HCT116 (cell line): ENCODE data around the gene CYP4F12.

Experiments
- CBX3 ChIP-seq: IDR thresholded peaks from 2 replicates; pipeline ENCODE4 v1.6.1; 2012; ENCODE audit warnings: low read depth
- CTCF ChIP-seq, 3 experiments: fragments of 200-600 bp in 1 of 3; sonication (generic) in 1 of 3; IDR thresholded peaks in 2 of 3; conservative IDR thresholded peaks in 1 of 3; 2 replicates each; pipeline ENCODE4 v1.5.1; 2012 to 2017; ENCODE audit warnings: low read depth in 2 of 3, low read length in 2 of 3, antibody characterized with exemption in 1 of 3, borderline replicate concordance in 1 of 3, control low read depth in 1 of 3, mild to moderate bottlenecking in 1 of 3, mixed read lengths in 1 of 3, mixed run types in 1 of 3, moderate library complexity in 1 of 3; ENCODE audit not compliant: insufficient read depth in 1 of 3
- EGR1 ChIP-seq: IDR thresholded peaks from 2 replicates; pipeline ENCODE4 v1.6.1; 2012; ENCODE audit warnings: low read depth
- EZH2 ChIP-seq: fragments of 200-600 bp; sonication (generic); IDR thresholded peaks from 2 replicates; pipeline ENCODE4 v1.6.1; 2017; ENCODE audit warnings: antibody characterized with exemption, mixed run types
- JUND ChIP-seq: IDR thresholded peaks from 2 replicates; pipeline ENCODE4 v1.6.1; 2012
- MAX ChIP-seq: IDR thresholded peaks from 2 replicates; pipeline ENCODE4 v1.6.1; 2012
- POLR2A ChIP-seq: IDR thresholded peaks from 2 replicates; pipeline ENCODE4 v1.7.0; 2011; ENCODE audit warnings: borderline replicate concordance; ENCODE audit not compliant: insufficient read depth, insufficient read length; ENCODE audit errors: extremely low read depth
- POLR2AphosphoS5 ChIP-seq: IDR thresholded peaks from 2 replicates; pipeline ENCODE4 v1.6.1; 2011; ENCODE audit warnings: mild to moderate bottlenecking, low read depth, low read length, moderate library complexity
- RAD21 ChIP-seq: IDR thresholded peaks from 2 replicates; pipeline ENCODE4 v1.6.1; 2012; ENCODE audit warnings: low read depth, mild to moderate bottlenecking
- SIN3A ChIP-seq: IDR thresholded peaks from 2 replicates; pipeline ENCODE4 v1.6.1; 2012; ENCODE audit warnings: low read depth
- SRF ChIP-seq: IDR thresholded peaks from 2 replicates; pipeline ENCODE4 v1.6.1; 2012; ENCODE audit warnings: low read depth
- TCF7L2 ChIP-seq: IDR thresholded peaks from 2 replicates; pipeline ENCODE4 v1.7.0; 2011; ENCODE audit warnings: borderline replicate concordance, inconsistent platforms; ENCODE audit not compliant: insufficient read depth, insufficient read length; ENCODE audit errors: extremely low read depth

- TF ChIP-seq SIN3A, result no peak
- TF ChIP-seq MAX, result no peak
- no peak for TF ChIP-seq TCF7L2
- TF ChIP-seq POLR2AphosphoS5, result no peak
- no peak for TF ChIP-seq POLR2A
- TF ChIP-seq CTCF (IDR thresholded peaks at IDR 0.05 in 2 of 3, conservative IDR thresholded peaks at IDR 0.05 in 1 of 3; ENCODE audit: borderline replicate concordance in 1 of 3, insufficient read depth in 1 of 3, low read depth in 2 of 3, low read length in 2 of 3), result no peak
- no peak for TF ChIP-seq SRF
- no peak for TF ChIP-seq EGR1
- no peak for TF ChIP-seq EZH2
- TF ChIP-seq JUND, result no peak
- no peak for TF ChIP-seq CBX3
- TF ChIP-seq RAD21, result no peak
Measured at GRCh38 chr19:15649526-15649925, 23.4 kb upstream of the CYP4F12 start.
